Left forelimb (tissue), 1 donor: ENCODE data around the gene TGFA.

Experiments
- DNase-seq: peaks from one replicate; pipeline ENCODE4 v3.0.0-alpha.2; 2018; ENCODE audit warnings: low spot score

The TGFA gene

GRCh38 chr2:70417011-70417410 is 136.6 kb downstream of the TGFA start:
- DNase-seq: no peak

DNA sequence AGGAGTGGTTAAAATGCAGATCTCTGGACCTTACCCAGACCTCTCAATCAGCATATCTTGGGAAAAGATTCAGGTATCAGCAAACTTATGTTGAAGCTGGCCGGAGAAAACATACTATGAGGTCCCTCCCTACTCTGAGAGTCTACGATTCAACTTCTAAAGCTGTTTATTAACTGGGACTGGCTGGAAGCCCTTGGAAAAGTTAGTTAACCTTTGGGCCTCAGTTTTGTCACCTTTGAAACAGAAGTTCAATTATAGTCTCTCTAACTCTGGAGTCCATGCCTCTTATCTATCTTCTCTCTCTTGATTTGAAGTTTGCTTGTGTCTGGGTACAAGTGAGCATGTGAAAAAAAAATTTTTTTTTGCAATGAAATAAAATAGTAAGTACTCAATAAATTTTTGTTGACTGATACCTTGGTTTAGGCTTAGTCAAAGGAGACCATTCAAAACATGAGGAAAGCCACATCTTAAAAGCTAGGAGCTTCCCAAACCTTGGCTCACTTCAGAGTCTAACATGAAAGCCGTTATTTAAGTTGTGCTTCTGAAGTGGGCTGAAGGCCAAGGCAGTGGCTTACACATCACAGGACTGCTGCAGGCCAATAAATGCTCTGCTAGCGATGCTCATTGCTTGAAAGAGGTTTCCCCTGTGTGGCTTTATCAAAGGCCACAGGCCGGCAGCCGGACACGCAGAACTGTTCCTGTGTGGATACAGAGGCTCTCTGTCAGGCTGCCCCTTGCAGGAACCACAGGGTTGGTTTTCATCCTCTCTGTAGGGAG is 141.1 kb downstream of the TGFA start:
- no peak for DNase-seq

DNA sequence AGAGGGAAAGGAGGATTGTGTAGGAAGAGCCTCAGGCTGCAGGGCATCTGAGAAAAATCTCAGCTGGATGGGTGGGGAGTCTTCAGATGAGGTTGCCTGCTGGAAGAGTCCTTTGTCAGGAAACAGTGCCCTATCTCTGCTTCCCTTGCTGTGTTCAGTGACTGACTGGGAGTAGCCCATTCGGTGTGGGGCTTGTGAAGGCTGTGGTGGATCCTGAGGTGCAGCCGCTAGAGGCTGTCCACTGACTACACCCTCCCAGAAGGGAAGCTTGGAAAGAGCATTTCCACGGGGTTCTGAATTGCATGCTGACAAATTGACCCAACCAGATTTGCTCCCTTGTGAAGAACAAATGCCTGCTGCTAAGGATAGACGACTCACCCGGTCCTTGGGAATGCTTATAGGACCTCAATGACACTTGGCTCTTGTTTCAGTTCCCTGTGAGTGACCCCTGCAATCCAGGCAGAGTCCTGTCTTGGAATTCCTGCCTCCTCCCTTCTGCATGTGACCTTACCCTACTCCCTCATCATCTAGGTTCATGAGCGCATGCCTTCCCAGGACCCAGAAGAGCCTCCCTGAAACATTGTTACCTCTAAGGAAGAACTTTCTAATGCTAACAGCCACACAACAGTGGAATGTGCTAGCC is 142.0 kb downstream of the TGFA start:
- DNase-seq: no peak

GRCh38 chr2:70403267-70404053 is 150.2 kb downstream of the TGFA start:
- DNase-seq: no peak

GRCh38 chr2:70400539-70400938 is 153.1 kb downstream of the TGFA start:
- DNase-seq: no peak

DNA sequence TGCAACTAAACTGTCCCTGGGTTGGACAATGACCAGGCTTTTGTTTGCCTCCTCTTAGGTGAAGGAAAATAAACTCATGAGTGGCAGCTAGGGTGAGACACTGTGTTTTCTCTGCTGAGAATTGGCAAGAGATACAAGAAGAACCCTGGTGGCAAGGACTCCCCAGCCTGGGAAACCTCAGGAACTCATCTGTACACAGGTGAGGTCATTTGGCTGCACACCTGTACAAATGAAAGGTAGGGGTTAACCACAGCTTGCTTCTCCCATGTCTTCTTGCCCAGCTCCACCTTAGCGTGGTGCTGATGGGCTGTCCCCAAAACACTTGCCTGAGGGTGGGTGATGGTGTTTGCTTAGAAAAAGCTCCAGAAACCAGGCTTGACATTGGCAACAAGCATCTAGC is 154.6 kb downstream of the TGFA start:
- DNase-seq: no peak
